Measurements from ENCODE around the gene USP5. TPM values are rescaled to one million over a fixed set of nuclear protein-coding genes. Genes with fewer than 3 reads are reported as not detected.

Gene USP5
- total RNA-seq, 1 experiment from 2014 or later: 230 TPM

DNA sequence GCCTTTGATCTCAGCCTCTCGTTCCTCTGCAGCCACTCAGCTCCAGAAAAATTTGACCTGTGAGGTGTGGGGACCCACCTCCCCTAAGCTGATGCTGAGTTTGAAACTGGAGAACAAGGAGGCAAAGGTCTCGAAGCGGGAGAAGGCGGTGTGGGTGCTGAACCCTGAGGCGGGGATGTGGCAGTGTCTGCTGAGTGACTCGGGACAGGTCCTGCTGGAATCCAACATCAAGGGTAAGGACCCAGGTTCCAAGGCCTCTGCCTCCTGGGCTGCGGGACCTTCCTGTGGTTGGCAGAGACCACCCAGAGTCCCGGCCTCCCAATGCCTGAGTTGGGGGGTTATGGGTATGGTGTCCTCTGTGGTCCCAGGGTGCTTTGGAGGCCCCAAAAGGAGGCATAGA, 34.9 kb upstream of the USP5 start:
- H3K27me3 Mint-ChIP-seq (ENCODE audit: insufficient read depth, unreplicated experiment): peaks cover 3% of the 10 kb centered on the region
- H3K36me3 Mint-ChIP-seq (ENCODE audit: insufficient read depth, unreplicated experiment): no peaks in the 10 kb centered on the region
- CTCF ChIA-PET: no interaction called here

DNA sequence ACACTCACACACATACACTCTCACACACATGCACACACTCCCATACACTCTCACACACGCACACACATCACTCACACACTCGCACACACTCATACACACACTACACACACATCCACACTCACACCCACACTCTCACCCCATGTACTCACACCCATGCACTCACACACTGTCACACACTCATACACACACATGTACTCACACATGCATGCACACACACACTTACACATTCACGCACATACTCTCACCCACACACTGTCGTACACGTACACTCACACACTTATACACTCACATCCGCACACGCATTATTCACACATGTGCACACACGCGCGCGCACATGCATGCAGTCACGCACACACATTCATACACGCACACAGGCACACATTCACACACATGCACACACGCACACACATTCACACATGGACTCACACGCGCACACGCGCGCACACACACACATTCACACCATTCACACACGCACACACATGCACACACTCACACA, 34.2 kb upstream of the USP5 start:
- H3K9me3 Mint-ChIP-seq (ENCODE audit: unreplicated experiment): no peaks in the 10 kb centered on the region
- ChIA-PET CTCF (no interaction called here), POLR2A (interaction anchor here (1.2 kb wide), 1 partner anchor 65 kb away, joined by 3 read pairs; the partner anchor contains the start of gene MLF2)
- DNase-seq: no peak
- no peaks in the 10 kb centered on the region for H3K36me3 Mint-ChIP-seq (ENCODE audit: insufficient read depth, unreplicated experiment)
- no peak overlapping the region for H3K4me3 Mint-ChIP-seq (ENCODE audit: unreplicated experiment)
- BruUV-seq (replicated peaks): no TSS peak
- TF ChIP-seq, protein P1, sequence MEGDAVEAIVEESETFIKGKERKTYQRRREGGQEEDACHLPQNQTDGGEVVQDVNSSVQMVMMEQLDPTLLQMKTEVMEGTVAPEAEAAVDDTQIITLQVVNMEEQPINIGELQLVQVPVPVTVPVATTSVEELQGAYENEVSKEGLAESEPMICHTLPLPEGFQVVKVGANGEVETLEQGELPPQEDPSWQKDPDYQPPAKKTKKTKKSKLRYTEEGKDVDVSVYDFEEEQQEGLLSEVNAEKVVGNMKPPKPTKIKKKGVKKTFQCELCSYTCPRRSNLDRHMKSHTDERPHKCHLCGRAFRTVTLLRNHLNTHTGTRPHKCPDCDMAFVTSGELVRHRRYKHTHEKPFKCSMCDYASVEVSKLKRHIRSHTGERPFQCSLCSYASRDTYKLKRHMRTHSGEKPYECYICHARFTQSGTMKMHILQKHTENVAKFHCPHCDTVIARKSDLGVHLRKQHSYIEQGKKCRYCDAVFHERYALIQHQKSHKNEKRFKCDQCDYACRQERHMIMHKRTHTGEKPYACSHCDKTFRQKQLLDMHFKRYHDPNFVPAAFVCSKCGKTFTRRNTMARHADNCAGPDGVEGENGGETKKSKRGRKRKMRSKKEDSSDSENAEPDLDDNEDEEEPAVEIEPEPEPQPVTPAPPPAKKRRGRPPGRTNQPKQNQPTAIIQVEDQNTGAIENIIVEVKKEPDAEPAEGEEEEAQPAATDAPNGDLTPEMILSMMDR (IDR thresholded peaks at IDR 0.05; ENCODE audit: insufficient read depth in 1 of 2, low read depth in 1 of 2, low read length in 1 of 2, severe bottlenecking in 1 of 2, unreplicated experiment in 1 of 2): no peak
- no peaks in the 10 kb centered on the region for H3K36me3 ChIP-seq (ENCODE audit: control insufficient read depth, insufficient read depth, low read length)
- H3K27me3 Mint-ChIP-seq (ENCODE audit: insufficient read depth, unreplicated experiment): peaks cover 5% of the 10 kb centered on the region
- H3K4me1 Mint-ChIP-seq (ENCODE audit: low read depth, unreplicated experiment): no peaks in the 10 kb centered on the region
- H3K4me3 ChIP-seq (ENCODE audit: low read depth, low read length): no peak overlapping the region
- no peaks in the 10 kb centered on the region for H3K9me3 ChIP-seq
- peaks cover under 1% of the 10 kb centered on the region; the same call in 1 of the 2 replicates for H3K4me1 ChIP-seq
- no peak overlapping the region for H3K27ac Mint-ChIP-seq (ENCODE audit: unreplicated experiment)
- H3K27me3 ChIP-seq (replicated peaks; ENCODE audit: control insufficient read depth, insufficient read depth, low read length): no peaks in the 10 kb centered on the region
- intact Hi-C loops (cut with micrococcal nuclease; ENCODE audit: unreplicated experiment): no loop called here

More for the DNA sequence above, 34.9 kb upstream of the USP5 start:
- no peaks in the 10 kb centered on the region for H3K9me3 ChIP-seq
- TF ChIP-seq, protein P1 (IDR thresholded peaks at IDR 0.05; ENCODE audit: insufficient read depth in 1 of 2, low read depth in 1 of 2, low read length in 1 of 2, severe bottlenecking in 1 of 2, unreplicated experiment in 1 of 2): no peak
- H3K4me1 ChIP-seq: no peaks in the 10 kb centered on the region
- no peak overlapping the region for H3K4me3 ChIP-seq (ENCODE audit: low read depth, low read length)
- Mint-ChIP-seq H3K4me1 (ENCODE audit: low read depth, unreplicated experiment) (no peaks in the 10 kb centered on the region), H3K9me3 (ENCODE audit: unreplicated experiment) (no peaks in the 10 kb centered on the region), H3K4me3 (ENCODE audit: unreplicated experiment) (no peak overlapping the region), H3K27ac (ENCODE audit: unreplicated experiment) (no peak overlapping the region)
- BruUV-seq (replicated peaks): no TSS peak
- H3K27me3 ChIP-seq (replicated peaks; ENCODE audit: control insufficient read depth, insufficient read depth, low read length): no peaks in the 10 kb centered on the region
- intact Hi-C loops (cut with micrococcal nuclease; ENCODE audit: unreplicated experiment): no loop called here
- no peak for DNase-seq
- POLR2A ChIA-PET: no interaction called here
- H3K36me3 ChIP-seq (ENCODE audit: control insufficient read depth, insufficient read depth, low read length): no peaks in the 10 kb centered on the region

DNA sequence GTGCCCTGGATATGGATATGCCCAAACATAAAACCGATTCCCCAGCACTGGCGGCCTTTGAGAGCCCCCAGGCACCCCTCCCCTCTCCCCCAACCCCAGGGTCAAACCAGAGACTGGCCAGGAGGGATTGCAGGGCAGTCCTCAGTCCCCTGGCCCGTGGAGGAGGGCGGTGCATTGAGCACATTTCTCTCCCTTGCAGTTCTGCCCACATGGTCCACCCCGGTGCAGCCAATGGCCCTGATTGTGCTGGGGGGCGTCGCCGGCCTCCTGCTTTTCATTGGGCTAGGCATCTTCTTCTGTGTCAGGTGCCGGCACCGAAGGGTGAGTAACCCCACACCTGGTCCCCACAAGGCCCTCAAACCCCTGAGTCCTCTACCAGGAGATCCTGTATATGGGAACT, 33.7 kb upstream of the USP5 start:
- no TSS peak for BruUV-seq (replicated peaks)
- H3K4me3 ChIP-seq (ENCODE audit: low read depth, low read length): no peak overlapping the region
- Mint-ChIP-seq H3K36me3 (ENCODE audit: insufficient read depth, unreplicated experiment) (no peaks in the 10 kb centered on the region), H3K4me1 (ENCODE audit: low read depth, unreplicated experiment) (no peaks in the 10 kb centered on the region), H3K9me3 (ENCODE audit: unreplicated experiment) (no peaks in the 10 kb centered on the region), H3K4me3 (ENCODE audit: unreplicated experiment) (no peak overlapping the region), H3K27me3 (ENCODE audit: insufficient read depth, unreplicated experiment) (peaks cover 8% of the 10 kb centered on the region), H3K27ac (ENCODE audit: unreplicated experiment) (no peak overlapping the region)
- H3K4me1 ChIP-seq: peaks cover 6% of the 10 kb centered on the region
- no peak for DNase-seq
- TF ChIP-seq, protein P1 (IDR thresholded peaks at IDR 0.05; ENCODE audit: insufficient read depth in 1 of 2, low read depth in 1 of 2, low read length in 1 of 2, severe bottlenecking in 1 of 2, unreplicated experiment in 1 of 2): no peak
- H3K27me3 ChIP-seq (replicated peaks; ENCODE audit: control insufficient read depth, insufficient read depth, low read length): no peaks in the 10 kb centered on the region
- ChIA-PET CTCF (no interaction called here), POLR2A (interaction anchor here (1.2 kb wide), 1 partner anchor 65 kb away, joined by 3 read pairs; the partner anchor contains the start of gene MLF2)
- no peaks in the 10 kb centered on the region for H3K9me3 ChIP-seq
- H3K36me3 ChIP-seq (ENCODE audit: control insufficient read depth, insufficient read depth, low read length): no peaks in the 10 kb centered on the region
- intact Hi-C loops (cut with micrococcal nuclease; ENCODE audit: unreplicated experiment): no loop called here

Data from Caco-2 (cell line).